Neural cell (in vitro differentiated cells): ENCODE measurements around the gene PRELID1. TPM values are rescaled to one million over a fixed set of nuclear protein-coding genes. Genes with fewer than 3 reads are reported as not detected.

Experiments used
- H2AFZ ChIP-seq: fragments of 200-600, 300-800 bp; sonication (generic), shearing (Covaris generic); 2 replicates; pipeline ENCODE4 v1.6.0; 2014; ENCODE audit warnings: low read depth, mild to moderate bottlenecking, antibody characterized with exemption, low read length, moderate library complexity
- H3F3A ChIP-seq: fragments of 200-600 bp; shearing (Covaris generic); 2 replicates; pipeline ENCODE4 v1.6.1; 2016; ENCODE audit warnings: mild to moderate bottlenecking, moderate library complexity, mixed read lengths, antibody characterized with exemption, low read length; ENCODE audit not compliant: insufficient read depth, poor library complexity, severe bottlenecking
- H3K27ac ChIP-seq: fragments of 200-600, 300-800 bp; sonication (generic), shearing (Covaris generic); 2 replicates; pipeline ENCODE4 v1.5.1; 2014; ENCODE audit warnings: mild to moderate bottlenecking, low read length, moderate library complexity
- H3K27me3 ChIP-seq: fragments of 300-800, 200-600 bp; sonication (generic), shearing (Covaris generic); 2 replicates; pipeline ENCODE4 v1.6.0; 2014; ENCODE audit warnings: mild to moderate bottlenecking, low read depth, low read length, moderate library complexity; ENCODE audit not compliant: insufficient read depth
- H3K36me3 ChIP-seq: fragments of 300-800, 200-600 bp; sonication (generic), shearing (Covaris generic); 2 replicates; pipeline ENCODE4 v1.5.1; 2014; ENCODE audit warnings: mild to moderate bottlenecking, antibody characterized with exemption, low read length, moderate library complexity; ENCODE audit not compliant: insufficient read depth
- H3K4me2 ChIP-seq: fragments of 300-800, 200-600 bp; sonication (generic), shearing (Covaris generic); 2 replicates; pipeline ENCODE4 v1.6.0; 2014; ENCODE audit warnings: mild to moderate bottlenecking, low read length
- H3K4me3 ChIP-seq: fragments of 300-800, 200-600 bp; sonication (generic), shearing (Covaris generic); 2 replicates; pipeline ENCODE4 v1.5.1; 2014; ENCODE audit warnings: mild to moderate bottlenecking, low read length, moderate library complexity
- H3K79me2 ChIP-seq: fragments of 200-600 bp; shearing (Covaris generic); replicated peaks from 2 replicates; pipeline ENCODE4 v1.6.0; 2014; ENCODE audit warnings: mild to moderate bottlenecking, low read length, moderate library complexity; ENCODE audit not compliant: insufficient read depth
- H3K9ac ChIP-seq: fragments of 300-800, 200-600 bp; sonication (generic), shearing (Covaris generic); 2 replicates; pipeline ENCODE4 v1.6.1; 2016; ENCODE audit warnings: mild to moderate bottlenecking, low read length, mixed read lengths
- H3K9me2 ChIP-seq: fragments of 200-600 bp; shearing (Covaris generic); 2 replicates; pipeline ENCODE4 v1.6.1; 2016; ENCODE audit warnings: mild to moderate bottlenecking, low read length, mixed read lengths; ENCODE audit not compliant: insufficient read depth
- H3K9me3 ChIP-seq: fragments of 200-600, 300-800 bp; sonication (generic), shearing (Covaris generic); 2 replicates; pipeline ENCODE4 v1.6.1; 2016; ENCODE audit warnings: mild to moderate bottlenecking, mixed run types, low read length, moderate library complexity, mixed read lengths
- H4K20me1 ChIP-seq: fragments of 200-600 bp; shearing (Covaris generic); 2 replicates; pipeline ENCODE4 v1.6.1; 2016; ENCODE audit warnings: mild to moderate bottlenecking, mixed run types; ENCODE audit not compliant: insufficient read depth
- EP300 ChIP-seq: fragments of 450-650 bp; conservative IDR thresholded peaks from 2 replicates; pipeline ENCODE4 v1.6.1; 2014; ENCODE audit warnings: antibody characterized with exemption, mild to moderate bottlenecking, moderate library complexity; ENCODE audit not compliant: poor library complexity, severe bottlenecking
- EZH2 ChIP-seq: fragments of 200-600, 300-800 bp; shearing (Covaris generic), sonication (generic); IDR thresholded peaks from 2 replicates; pipeline ENCODE4 v1.6.1; 2014; ENCODE audit warnings: antibody characterized with exemption, low read length, borderline replicate concordance, mild to moderate bottlenecking; ENCODE audit not compliant: insufficient read depth, poor library complexity, severe bottlenecking
- MXI1 ChIP-seq: fragments of 450-650 bp; conservative IDR thresholded peaks from 2 replicates; pipeline ENCODE4 v1.6.1; 2014; ENCODE audit warnings: antibody characterized with exemption, mild to moderate bottlenecking; ENCODE audit not compliant: poor library complexity, severe bottlenecking
- POLR2AphosphoS5 ChIP-seq: IDR thresholded peaks from 2 replicates; pipeline ENCODE4 v1.6.1; 2012
- RAD21 ChIP-seq: fragments of 450-650 bp; conservative IDR thresholded peaks from 2 replicates; pipeline ENCODE4 v1.6.1; 2014; ENCODE audit warnings: antibody characterized with exemption, mild to moderate bottlenecking, moderate library complexity
- REST ChIP-seq: IDR thresholded peaks from 2 replicates; pipeline ENCODE4 v1.6.1; 2012; ENCODE audit warnings: borderline replicate concordance
- SMC3 ChIP-seq: fragments of 450-650 bp; conservative IDR thresholded peaks from 2 replicates; pipeline ENCODE4 v1.6.1; 2014; ENCODE audit warnings: antibody characterized with exemption, mild to moderate bottlenecking, moderate library complexity; ENCODE audit not compliant: poor library complexity
- TAF1 ChIP-seq: IDR thresholded peaks from 2 replicates; pipeline ENCODE4 v1.6.1; 2012; ENCODE audit warnings: low read depth
- polyA plus RNA-seq: library from polyadenylated mRNA; depleted of rRNA; stranded (reverse); fragments of >200 nt; gene quantifications from 2 replicates; pipeline ENCODE4 v1.2.3, GENCODE V29; 2014
- TF ChIP-seq, protein P1 (sequence below): fragments of 450-650 bp; IDR thresholded peaks from 2 replicates; pipeline ENCODE4 v1.5.1; 2014; ENCODE audit warnings: antibody characterized with exemption, mild to moderate bottlenecking, moderate library complexity; ENCODE audit not compliant: poor library complexity, severe bottlenecking

PRELID1 gene
- polyA plus RNA-seq, 1 donor from 2014 or later = 133 TPM

- Histone ChIP-seq H3K36me3 (no peaks in the 10 kb centered on the region), H3K4me3 (no peak overlapping the region), H3K4me2 (no peak overlapping the region), H4K20me1 (no peaks in the 10 kb centered on the region), H2AFZ (no peak overlapping the region), H3K27me3 (no peaks in the 10 kb centered on the region), H3K27ac (no peak overlapping the region), H3F3A (no peaks in the 10 kb centered on the region), H3K9ac (no peak overlapping the region), H3K9me2 (no peaks in the 10 kb centered on the region), H3K79me2 (no peaks in the 10 kb centered on the region), H3K9me3 (no peaks in the 10 kb centered on the region)
- TF ChIP-seq RAD21 (no peak), MXI1 (no peak), TAF1 (no peak), EZH2 (no peak), POLR2AphosphoS5 (no peak), SMC3 (no peak), REST (no peak), EP300 (no peak)
- TF ChIP-seq, protein P1, sequence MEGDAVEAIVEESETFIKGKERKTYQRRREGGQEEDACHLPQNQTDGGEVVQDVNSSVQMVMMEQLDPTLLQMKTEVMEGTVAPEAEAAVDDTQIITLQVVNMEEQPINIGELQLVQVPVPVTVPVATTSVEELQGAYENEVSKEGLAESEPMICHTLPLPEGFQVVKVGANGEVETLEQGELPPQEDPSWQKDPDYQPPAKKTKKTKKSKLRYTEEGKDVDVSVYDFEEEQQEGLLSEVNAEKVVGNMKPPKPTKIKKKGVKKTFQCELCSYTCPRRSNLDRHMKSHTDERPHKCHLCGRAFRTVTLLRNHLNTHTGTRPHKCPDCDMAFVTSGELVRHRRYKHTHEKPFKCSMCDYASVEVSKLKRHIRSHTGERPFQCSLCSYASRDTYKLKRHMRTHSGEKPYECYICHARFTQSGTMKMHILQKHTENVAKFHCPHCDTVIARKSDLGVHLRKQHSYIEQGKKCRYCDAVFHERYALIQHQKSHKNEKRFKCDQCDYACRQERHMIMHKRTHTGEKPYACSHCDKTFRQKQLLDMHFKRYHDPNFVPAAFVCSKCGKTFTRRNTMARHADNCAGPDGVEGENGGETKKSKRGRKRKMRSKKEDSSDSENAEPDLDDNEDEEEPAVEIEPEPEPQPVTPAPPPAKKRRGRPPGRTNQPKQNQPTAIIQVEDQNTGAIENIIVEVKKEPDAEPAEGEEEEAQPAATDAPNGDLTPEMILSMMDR = no peak
Observed at GRCh38 chr5:177333420-177334154, 30.0 kb downstream of the PRELID1 start.

DNA sequence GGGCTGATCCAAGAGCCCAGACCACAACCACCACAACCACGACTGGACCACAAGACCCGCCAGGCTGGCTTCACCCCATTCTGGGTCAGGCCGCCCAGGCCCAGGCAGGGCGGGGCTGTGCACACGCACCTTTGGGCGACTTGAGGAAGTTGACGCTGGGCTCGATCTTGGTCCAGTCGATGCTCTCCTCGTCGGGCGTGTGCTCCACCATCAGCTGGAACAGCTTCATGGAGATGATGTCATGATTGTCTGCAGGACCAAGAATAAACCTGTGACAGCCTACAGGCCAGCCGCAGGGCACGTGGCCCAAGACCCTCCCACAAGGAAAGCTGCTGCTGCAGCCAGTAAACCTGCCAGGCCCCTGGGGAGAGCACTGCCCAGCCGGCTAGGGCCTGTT is 30.6 kb downstream of the PRELID1 start:
- Histone ChIP-seq H3K27ac (no peak overlapping the region), H3K4me2 (no peak overlapping the region), H3K9me3 (no peaks in the 10 kb centered on the region), H3F3A (no peaks in the 10 kb centered on the region), H2AFZ (no peak overlapping the region), H3K4me3 (no peak overlapping the region), H3K79me2 (no peaks in the 10 kb centered on the region), H3K9me2 (no peaks in the 10 kb centered on the region), H4K20me1 (no peaks in the 10 kb centered on the region), H3K27me3 (no peaks in the 10 kb centered on the region), H3K9ac (no peak overlapping the region), H3K36me3 (no peaks in the 10 kb centered on the region)
- no peak for TF ChIP-seq REST
- no peak for TF ChIP-seq EZH2
- TF ChIP-seq MXI1 = no peak
- no peak for TF ChIP-seq EP300
- TF ChIP-seq, protein P1 = no peak
- no peak for TF ChIP-seq SMC3
- TF ChIP-seq TAF1 = no peak
- TF ChIP-seq POLR2AphosphoS5 = no peak
- no peak for TF ChIP-seq RAD21
